K562 (cell line): ENCODE data around the gene KLHL35. TPM values are rescaled to one million over a fixed set of nuclear protein-coding genes. Genes with fewer than 3 reads are reported as not detected.

Experiments used
- ATAC-seq: fragments of 200-7000 bp; cut with Tn5 transposase; 3 replicates; pipeline ENCODE4 v1.9.1; 2020; ENCODE audit warnings: moderate library complexity
- BruUV-seq: library from RNA; stranded (reverse); fragments of 400-500 nt; replicated peaks from 2 replicates; lab custom pipeline; 2021; lab: Mats Ljungman, UMichigan
- CTCF ChIA-PET: fragments of 300-600 bp; formaldehyde crosslinking; extraction: SDS; loops from one replicate; lab custom pipeline; 2021; ENCODE audit warnings: low intra/inter-chr PET ratio; lab: Yijun Ruan, JAX
- POLR2A ChIA-PET: fragments of 300-600, 350-650 bp; sonication (Branson Sonifier 250); formaldehyde crosslinking; extraction: SDS; loops from one replicate; lab custom pipeline; 2021; ENCODE audit warnings: antibody characterized with exemption, inconsistent platforms; lab: Yijun Ruan, JAX
- DNase-seq, 4 experiments: peaks; one replicate each; pipeline versions ENCODE4 v3.0.0 to v3.0.0-alpha.2; 2011 to 2018; ENCODE audit warnings: low spot score in 3 of 4, mixed read lengths in 3 of 4; ENCODE audit errors: extremely low read depth in 1 of 4
- FAIRE-seq: peaks from 2 replicates; lab custom pipeline; 2011; peaks lifted over from hg19 to GRCh38; lab: Jason Lieb, UNC
- H2AFZ ChIP-seq: 2 replicates; pipeline ENCODE4 v1.6.0; 2011; ENCODE audit warnings: low read depth, low read length, control low read depth, inconsistent platforms
- H3K27ac ChIP-seq: fragments of 200-600 bp; 3 replicates; pipeline ENCODE4 v1.8.0; 2011; ENCODE audit warnings: low read depth, mild to moderate bottlenecking, control low read depth, inconsistent platforms, low read length, moderate library complexity, mixed read lengths; ENCODE audit errors: extremely low read depth
- H3K27me3 ChIP-seq, 2 experiments: fragments of 300-600 bp in 1 of 2; 2 replicates in 1 of 2; 3 replicates in 1 of 2; pipeline versions ENCODE4 v1.6.0 to v1.8.0; 2011; ENCODE audit warnings: inconsistent platforms in 2 of 2, low read length in 2 of 2, mild to moderate bottlenecking in 1 of 2, mixed read lengths in 1 of 2, moderate library complexity in 1 of 2; ENCODE audit not compliant: control insufficient read depth in 2 of 2, insufficient read depth in 2 of 2
- H3K36me3 ChIP-seq: fragments of 300-600 bp; 3 replicates; pipeline ENCODE4 v1.8.0; 2011; ENCODE audit warnings: mild to moderate bottlenecking, low read length, inconsistent platforms; ENCODE audit not compliant: control insufficient read depth, insufficient read depth
- H3K4me1 ChIP-seq, 2 experiments: fragments of 200-600 bp in 1 of 2; replicated peaks in 1 of 2; 2 replicates in 1 of 2; 3 replicates in 1 of 2; pipeline versions ENCODE4 v1.5.1 to v1.8.0; 2011; ENCODE audit warnings: inconsistent platforms in 2 of 2, low read length in 2 of 2, mild to moderate bottlenecking in 1 of 2, mixed read lengths in 1 of 2, moderate library complexity in 1 of 2; ENCODE audit not compliant: control insufficient read depth in 2 of 2, insufficient read depth in 2 of 2
- H3K4me2 ChIP-seq: 2 replicates; pipeline ENCODE4 v1.6.1; 2011; ENCODE audit warnings: low read length, control low read depth, inconsistent platforms, mixed read lengths; ENCODE audit not compliant: insufficient read depth
- H3K4me3 ChIP-seq: fragments of 200-600 bp; sonication (generic), shearing (Covaris generic); 2 replicates; pipeline ENCODE4 v1.5.1; 2016; ENCODE audit warnings: control low read depth, inconsistent platforms
- H3K79me2 ChIP-seq: fragments of 200-600 bp; 3 replicates; pipeline ENCODE4 v1.8.0; 2011; ENCODE audit warnings: low read length, inconsistent platforms; ENCODE audit not compliant: control insufficient read depth, insufficient read depth
- H3K9ac ChIP-seq, 2 experiments: 2 replicates each; pipeline versions ENCODE4 v1.6.0 to v1.6.1; 2011; ENCODE audit warnings: low read depth in 2 of 2, low read length in 2 of 2, control low read depth in 1 of 2, inconsistent platforms in 1 of 2, mild to moderate bottlenecking in 1 of 2, mixed read lengths in 1 of 2; ENCODE audit not compliant: insufficient read depth in 1 of 2
- H3K9me1 ChIP-seq: one replicate; pipeline ENCODE4 v1.6.0; 2011; ENCODE audit warnings: inconsistent platforms, mild to moderate bottlenecking, low read length, moderate library complexity; ENCODE audit not compliant: control insufficient read depth, insufficient read depth
- H3K9me3 ChIP-seq: replicated peaks from 2 replicates; pipeline ENCODE4 v1.5.1; 2011; ENCODE audit warnings: low read depth, low read length, inconsistent platforms; ENCODE audit not compliant: control insufficient read depth, insufficient read depth
- H4K20me1 ChIP-seq: replicated peaks from 2 replicates; pipeline ENCODE4 v1.6.1; 2011; ENCODE audit warnings: low read length, inconsistent platforms, mixed read lengths; ENCODE audit not compliant: control insufficient read depth, insufficient read depth
- CSDE1 ChIP-seq, 2 experiments: fragments of 450-650 bp; IDR thresholded peaks; 2 replicates each; pipeline ENCODE4 v1.6.1; 2016; ENCODE audit warnings: mild to moderate bottlenecking in 1 of 2
- DPF2 ChIP-seq: fragments of 450-650 bp; IDR thresholded peaks from 2 replicates; pipeline ENCODE4 v1.6.1; 2016
- EHMT2 ChIP-seq: fragments of 450-650 bp; IDR thresholded peaks from 2 replicates; pipeline ENCODE4 v1.6.1; 2018; ENCODE audit warnings: antibody characterized with exemption
- ETV1 ChIP-seq: fragments of 450-650 bp; conservative IDR thresholded peaks from 2 replicates; pipeline ENCODE4 v1.6.1; 2016; ENCODE audit warnings: missing genetic modification characterization, control low read depth, low read depth, missing compliant biosample characterization
- FOSL1 ChIP-seq: fragments of 200-800 bp; sonication (Bioruptor generic); conservative IDR thresholded peaks from 2 replicates; pipeline ENCODE4 v1.6.1; 2016; ENCODE audit warnings: missing genetic modification characterization, missing compliant biosample characterization
- ILK ChIP-seq: fragments of 450-650 bp; IDR thresholded peaks from 2 replicates; pipeline ENCODE4 v1.6.1; 2016; ENCODE audit warnings: missing genetic modification characterization, low read depth, mild to moderate bottlenecking, missing compliant biosample characterization, moderate library complexity, borderline replicate concordance
- KAT8 ChIP-seq: fragments of 450-650 bp; IDR thresholded peaks from 2 replicates; pipeline ENCODE4 v1.6.1; 2016; ENCODE audit warnings: low read depth, mild to moderate bottlenecking
- NFIC ChIP-seq: fragments of 450-650 bp; IDR thresholded peaks from 2 replicates; pipeline ENCODE4 v1.6.1; 2017; ENCODE audit warnings: mild to moderate bottlenecking, inconsistent platforms
- NKRF ChIP-seq: fragments of 450-650 bp; IDR thresholded peaks from 2 replicates; pipeline ENCODE4 v1.6.1; 2016; ENCODE audit warnings: borderline replicate concordance
- PKNOX1 ChIP-seq: fragments of 450-650 bp; IDR thresholded peaks from 2 replicates; pipeline ENCODE4 v1.6.1; 2016
- SMAD4 ChIP-seq: fragments of 250-450 bp; sonication (Bioruptor Pico); conservative IDR thresholded peaks from 2 replicates; pipeline ENCODE4 v1.8.0; 2021; ENCODE audit warnings: inconsistent platforms, mild to moderate bottlenecking, moderate library complexity
- SREBF1 ChIP-seq: fragments of 150-350 bp; IDR thresholded peaks from 2 replicates; pipeline ENCODE4 v1.6.1; 2014; ENCODE audit warnings: antibody characterized with exemption, low read depth, low read length, borderline replicate concordance
- ZBTB1 ChIP-seq: sonication (generic); formaldehyde crosslinking; IDR thresholded peaks from 2 replicates; pipeline ENCODE4 v1.8.1; 2023; ENCODE audit warnings: missing genetic modification reagents, low read depth, mild to moderate bottlenecking, borderline replicate concordance
- ZBTB17 ChIP-seq: fragments of 450-650 bp; formaldehyde crosslinking; IDR thresholded peaks from 2 replicates; pipeline ENCODE4 v1.4.0; 2020; ENCODE audit warnings: mild to moderate bottlenecking
- ZNF347 ChIP-seq: fragments of 450-650 bp; formaldehyde crosslinking; IDR thresholded peaks from 2 replicates; pipeline ENCODE4 v1.4.0; 2020; ENCODE audit warnings: low read depth, mild to moderate bottlenecking, moderate library complexity
- ZNF655 ChIP-seq: fragments of 250-450 bp; sonication (Bioruptor Pico); IDR thresholded peaks from 2 replicates; pipeline ENCODE4 v1.5.0; 2021
- WGBS: fragments of 100-300 bp; shearing (Covaris generic); methylation state at CpG from one replicate; pipeline ENCODE4 v1.1.6; 2016; ENCODE audit warnings: low coverage, mixed read lengths; ENCODE audit not compliant: insufficient coverage; ENCODE audit errors: missing lambda C conversion rate; 5-methylcytosine and 5-hydroxymethylcytosine counted together
- in situ Hi-C: fragments of 300-500 bp; cut with MboI; formaldehyde crosslinking; loops from 4 replicates; pipeline ENCODE4 v1.15.0; 2018; ENCODE audit warnings: inconsistent platforms, mixed read lengths
- intact Hi-C: fragments of 100-400 bp; cut with micrococcal nuclease; formaldehyde crosslinking; loops from 2 replicates; pipeline ENCODE4 v1.14.2; 2022
- polyA plus RNA-seq, 8 experiments: library from polyadenylated mRNA; depleted of rRNA in 4 of 8; stranded (reverse) in 5 of 8; unstranded in 3 of 8; fragments of >200 nt; fragmentation: Nextera tagmentation in 2 of 8; fragmentation: Illumina TruSeq in 1 of 8; extraction: Ambion mirVana in 2 of 8; extraction: Trizol in 1 of 8; gene quantifications; 2 replicates each; pipeline versions ENCODE4 v1.2.1 to v1.2.3, GENCODE V29; 2011 to 2014; ENCODE audit warnings: inconsistent platforms in 1 of 8, missing spikeins in 1 of 8
- total RNA-seq, 7 experiments: library from RNA; depleted of rRNA in 6 of 7; stranded (reverse); fragments of >200 nt in 6 of 7; fragmentation: Illumina TruSeq in 2 of 7; extraction: Trizol in 2 of 7; gene quantifications; 2 replicates each; pipeline versions ENCODE4 v1.2.1 to v1.2.3, GENCODE V29; 2011 to 2021; ENCODE audit warnings: low replicate concordance in 1 of 7

Gene KLHL35
- total and polyA plus RNA-seq, 9 of the 15 experiments (the other 6 are each of a cell fraction or from before 2014, with no cell fraction given), result not detected

GRCh38 chr11:75386942-75387630 lies 45.9 kb downstream of the KLHL35 start (continued):
- TF ChIP-seq ZNF347 (CRISPR knock-in tag) (no peak), ZNF655 (CRISPR knock-in tag) (no peak), ILK (tag) (no peak), KAT8 (no peak), ZBTB17 (CRISPR knock-in tag) (no peak)
- TF ChIP-seq, all 486 proteins: peak for 0

- peak overlapping the region; percentile 60; the same call in 1 of the 2 replicates for H3K4me2 ChIP-seq
- ATAC-seq, result peak; percentile 89
- H3K27me3 ChIP-seq, result no peaks in the 10 kb centered on the region
- POLR2A ChIA-PET, result interaction anchor here (1.0 kb wide), 1 partner anchor 104 kb away, joined by 4 read pairs; no protein-coding TSS in a partner anchor
- WGBS, result 10% methylated on average over 24 of the region's 24 CpGs
- no peak overlapping the region for H3K4me3 ChIP-seq
- peak; percentile 85 for FAIRE-seq
- H2AFZ ChIP-seq, result peak overlapping the region; percentile 93
- H3K4me1 ChIP-seq, result peaks cover 22 to 27% of the 10 kb centered on the region in 2 experiments
- BruUV-seq, result no TSS peak
- no peaks in the 10 kb centered on the region for H4K20me1 ChIP-seq
- intact Hi-C loops (loop anchor here (1.0 to 5.0 kb wide), 4 partner anchors 32 to 488 kb away; no protein-coding TSS in a partner anchor), in situ Hi-C loops (loop anchor here (5.0 kb wide), 2 partner anchors 57 to 107 kb away; no protein-coding TSS in a partner anchor)
- no peak overlapping the region for H3K9ac ChIP-seq
- no peaks in the 10 kb centered on the region for H3K9me3 ChIP-seq
- no peak overlapping the region for H3K27ac ChIP-seq
- peak; percentile 84 to 88 (median 86) for DNase-seq
- H3K36me3 ChIP-seq, result no peaks in the 10 kb centered on the region
- CTCF ChIA-PET, result interaction anchor here (1.1 to 3.3 kb wide), 4 partner anchors 32 to 104 kb away, joined by 4 to 49 read pairs (median 14); no protein-coding TSS in a partner anchor
- no peaks in the 10 kb centered on the region for H3K79me2 ChIP-seq
- H3K9me1 ChIP-seq, result no peaks in the 10 kb centered on the region
- TF ChIP-seq DPF2 (no peak), NKRF (no peak), ZBTB1 (CRISPR knock-in tag) (no peak), PKNOX1 (0 out of 2 replicates have a peak, but pooled peaks have one; percentile 13), SMAD4 (peak; percentile 38; the same call in 1 of the 2 replicates), ETV1 (tag) (no peak), NFIC (0 out of 2 replicates have a peak, but pooled peaks have one; percentile 12), EHMT2 (no peak), FOSL1 (no peak), CSDE1 (IDR thresholded peaks at IDR 0.05) (no peak), SREBF1 (no peak)
Observed at GRCh38 chr11:75384438-75385080, 48.4 kb downstream of the KLHL35 start.
